ENCODE data around the gene PLEKHA7.
A peak's percentile ranks its signal among the peaks of the same experiment; 100 is the strongest.

The PLEKHA7 gene

DNA sequence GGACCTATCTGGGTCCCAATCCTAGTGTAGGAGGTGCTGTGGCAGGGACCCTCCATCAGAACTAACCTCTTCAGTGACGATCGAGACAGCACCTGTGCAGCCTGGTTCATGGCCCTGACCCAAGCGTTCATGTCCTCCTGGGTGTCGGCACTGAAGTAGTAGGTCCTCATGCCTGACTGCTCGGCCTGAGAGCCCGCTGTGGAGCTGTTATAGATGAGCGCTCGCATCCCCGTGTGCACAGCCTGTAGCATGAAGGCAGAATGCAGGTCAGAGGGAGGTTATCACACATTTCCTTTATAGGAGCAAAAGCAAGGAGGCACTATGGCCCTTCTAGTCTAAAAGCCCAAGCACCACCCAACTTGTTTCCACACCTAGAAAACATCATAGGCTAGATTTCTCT lies 172.7 kb downstream of the PLEKHA7 start:
- DNase-seq (ENCODE audit: low read depth): no peak

DNA sequence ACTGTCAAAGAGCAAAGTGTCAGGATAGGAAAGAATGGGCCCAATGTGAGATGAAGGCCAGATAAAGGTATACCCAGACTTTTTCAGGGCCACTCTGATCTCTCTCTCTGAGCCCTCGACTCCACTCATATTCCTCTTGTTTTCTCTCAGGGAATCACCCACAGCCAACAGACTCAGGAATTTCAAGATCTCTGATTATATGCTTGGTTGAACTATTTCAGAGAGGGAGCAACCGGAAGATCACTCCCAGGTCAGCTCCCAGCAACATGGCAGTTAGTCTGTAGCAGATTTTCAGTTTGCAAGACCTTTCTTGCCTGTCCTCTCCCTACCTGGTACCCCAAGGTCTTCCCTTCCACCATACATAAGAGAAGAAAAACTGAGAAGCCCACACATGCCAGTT lies 173.3 kb downstream of the PLEKHA7 start:
- no peak for DNase-seq (ENCODE audit: low read depth)

DNA sequence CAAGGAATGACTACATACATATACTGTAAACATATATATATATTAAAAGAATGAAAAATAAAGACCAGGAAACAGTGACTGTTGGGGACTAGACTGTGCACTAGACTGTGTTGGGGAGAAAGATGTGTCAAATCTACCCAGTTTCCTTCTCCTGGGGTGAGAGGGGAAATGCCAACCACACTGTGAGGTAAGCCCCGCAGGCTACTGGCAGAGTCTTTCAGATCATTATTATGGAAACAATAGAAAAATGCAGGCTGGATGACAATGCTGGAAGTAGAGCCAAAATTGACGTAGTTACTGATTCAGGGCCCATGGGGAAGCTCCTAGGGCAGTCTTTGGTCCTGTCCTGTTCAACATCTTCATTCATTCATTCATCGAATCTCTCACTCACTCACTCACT lies 174.4 kb downstream of the PLEKHA7 start:
- DNase-seq (ENCODE audit: low read depth): no peak

DNA sequence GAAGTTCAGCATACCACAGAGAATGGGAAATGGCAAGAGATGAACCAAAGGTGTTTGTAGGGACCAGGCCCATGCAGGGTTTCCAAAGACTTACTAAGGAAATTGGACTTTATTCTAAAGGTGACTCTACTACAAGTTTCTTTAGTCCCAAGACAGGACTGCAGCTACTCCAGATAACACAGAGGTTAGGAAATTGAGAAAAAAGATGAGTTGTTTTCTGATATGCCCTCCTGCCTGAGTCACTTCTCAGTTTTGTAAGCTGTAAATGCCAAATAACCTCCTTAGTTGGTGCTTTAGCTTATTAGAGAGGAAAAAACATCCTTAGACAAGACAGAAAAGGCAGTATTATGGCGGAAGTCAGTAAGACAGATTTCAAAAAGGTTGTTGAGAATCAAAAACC lies 179.8 kb downstream of the PLEKHA7 start:
- DNase-seq (ENCODE audit: low read depth): no peak

DNA sequence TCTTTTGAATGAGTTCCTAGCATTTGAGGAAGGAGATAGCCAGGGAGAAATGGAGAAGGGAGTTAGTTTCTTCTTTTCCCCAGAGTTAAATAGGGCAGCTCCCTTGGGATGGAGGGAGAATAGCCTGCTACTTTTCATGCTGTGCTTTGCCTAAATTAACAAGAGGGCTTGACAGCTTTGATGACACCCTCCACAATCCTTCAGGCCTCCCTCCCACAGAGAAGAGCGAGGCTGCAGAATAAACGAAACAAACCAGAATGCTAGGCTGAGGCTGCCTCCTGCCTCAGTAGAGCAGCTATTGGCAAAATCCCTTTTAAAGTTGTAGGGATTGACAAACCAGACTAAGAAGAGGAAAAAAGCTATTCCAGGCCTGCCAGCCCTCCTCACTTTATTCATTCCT lies 181.2 kb downstream of the PLEKHA7 start:
- DNase-seq (ENCODE audit: low read depth): no peak

DNA sequence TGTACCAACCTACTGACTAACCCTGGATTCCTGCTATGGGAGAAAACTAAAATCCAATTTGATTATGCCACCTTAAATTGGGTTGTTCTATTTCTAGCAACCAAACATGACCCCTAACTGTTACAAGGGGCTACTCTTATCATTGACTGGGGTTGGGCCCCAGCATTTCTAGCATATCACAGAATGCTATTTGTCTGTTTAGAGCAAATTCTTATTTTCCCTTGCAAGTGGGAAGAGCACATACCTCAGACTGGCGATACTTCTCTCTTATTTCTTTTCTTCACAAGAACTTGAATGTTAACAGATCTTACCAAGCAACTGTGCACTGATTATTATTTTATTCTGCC lies 182.0 kb downstream of the PLEKHA7 start:
- no peak for DNase-seq (ENCODE audit: low read depth)

DNA sequence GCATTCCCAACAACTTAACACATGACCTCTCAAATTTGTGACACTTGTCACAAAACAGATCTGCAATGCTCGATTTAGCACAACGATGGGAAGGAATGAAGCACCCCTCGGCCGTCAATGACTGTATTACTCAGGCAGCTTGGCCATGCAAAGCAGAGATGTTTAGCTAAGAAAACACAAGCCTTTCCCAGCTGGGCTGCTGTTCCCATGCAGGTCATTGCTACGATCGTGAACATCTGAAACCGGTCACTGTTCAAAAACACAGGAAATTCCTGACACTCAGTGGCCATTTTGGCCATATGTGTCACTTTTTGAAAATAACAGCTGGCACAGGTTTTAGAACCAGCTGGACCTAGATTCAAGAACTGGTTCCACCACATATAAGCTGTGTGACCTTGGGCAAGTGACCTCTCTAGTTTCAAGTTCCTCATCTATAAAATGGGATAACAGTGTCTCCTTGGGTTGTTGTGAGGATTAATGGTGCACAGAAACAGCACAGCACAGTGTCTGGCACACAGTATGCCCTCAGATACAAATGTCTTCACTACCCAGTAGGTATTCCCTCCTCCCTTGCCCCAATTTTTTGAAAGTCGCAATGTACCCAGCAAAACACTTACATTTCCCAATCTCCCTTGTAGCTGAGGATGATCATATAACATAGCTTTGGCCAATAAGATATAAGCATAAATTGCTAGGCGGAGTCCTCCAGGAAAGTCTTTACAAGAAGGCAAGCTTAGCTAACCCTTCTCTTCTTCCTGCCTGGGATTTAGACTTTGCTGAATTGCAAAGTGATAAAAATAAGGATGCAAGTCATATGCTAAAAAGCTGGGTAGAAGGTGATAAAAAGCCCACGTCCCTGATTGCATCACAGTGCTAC lies 182.7 kb downstream of the PLEKHA7 start:
- DNase-seq (ENCODE audit: low read depth): no peak

DNA sequence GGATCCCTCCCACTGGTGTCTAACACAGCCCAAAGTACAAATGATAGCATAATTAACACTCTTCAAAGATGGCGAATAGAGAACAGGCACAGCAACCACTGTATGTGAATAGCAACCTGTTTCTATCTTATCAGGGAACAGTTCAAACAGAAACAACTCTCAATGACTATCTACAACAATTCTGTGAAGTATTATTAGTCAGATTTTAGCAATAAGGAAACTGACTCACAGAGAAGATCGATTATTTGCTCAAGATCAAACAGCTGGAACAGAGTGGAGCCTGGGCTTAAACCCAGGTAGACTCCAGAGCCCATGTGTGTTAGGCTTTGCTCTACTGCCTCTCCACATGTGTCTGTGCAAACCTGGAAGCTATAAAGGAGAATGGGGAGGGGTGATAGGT lies 187.1 kb downstream of the PLEKHA7 start:
- DNase-seq (ENCODE audit: low read depth): no peak

DNA sequence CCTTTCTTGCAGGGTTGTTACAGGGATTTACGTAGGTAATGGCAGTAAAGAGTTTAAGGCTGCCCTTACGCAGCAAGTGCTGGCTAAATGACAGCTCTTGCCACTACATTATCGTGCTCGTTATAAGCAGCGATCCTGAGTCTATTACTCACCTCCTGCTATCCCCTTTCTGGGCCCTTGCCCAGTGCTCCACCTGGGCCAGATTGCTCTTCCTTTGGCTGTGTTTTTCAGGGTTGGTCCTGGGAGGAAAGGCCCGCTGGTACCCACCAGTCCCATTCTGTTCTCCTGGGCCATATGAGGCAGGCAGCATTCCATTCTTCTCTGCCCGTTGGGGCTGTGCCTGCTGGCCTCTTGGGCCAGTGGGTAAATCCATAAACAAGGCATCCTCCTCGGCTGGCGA lies 188.2 kb downstream of the PLEKHA7 start:
- no peak for DNase-seq (ENCODE audit: low read depth)

DNA sequence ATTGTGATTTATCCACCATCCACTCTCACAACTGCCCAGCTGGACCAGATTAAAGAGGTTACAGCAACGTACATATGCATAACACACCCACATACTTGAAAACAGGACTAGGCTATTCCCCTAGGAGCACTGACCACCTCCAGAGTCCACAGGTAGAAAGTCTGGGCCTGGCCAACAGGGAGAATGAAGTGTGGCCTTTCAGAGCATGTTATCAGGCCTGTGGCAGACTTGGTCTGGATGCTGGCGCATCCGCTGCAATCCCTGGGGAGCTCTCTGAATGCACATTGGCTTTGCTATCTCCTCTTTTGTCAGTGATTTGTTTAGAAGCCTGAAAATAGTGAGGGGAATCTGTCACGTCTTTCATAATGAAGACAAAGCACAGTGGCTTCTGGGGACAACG lies 189.1 kb downstream of the PLEKHA7 start:
- no peak for DNase-seq (ENCODE audit: low read depth)

DNA sequence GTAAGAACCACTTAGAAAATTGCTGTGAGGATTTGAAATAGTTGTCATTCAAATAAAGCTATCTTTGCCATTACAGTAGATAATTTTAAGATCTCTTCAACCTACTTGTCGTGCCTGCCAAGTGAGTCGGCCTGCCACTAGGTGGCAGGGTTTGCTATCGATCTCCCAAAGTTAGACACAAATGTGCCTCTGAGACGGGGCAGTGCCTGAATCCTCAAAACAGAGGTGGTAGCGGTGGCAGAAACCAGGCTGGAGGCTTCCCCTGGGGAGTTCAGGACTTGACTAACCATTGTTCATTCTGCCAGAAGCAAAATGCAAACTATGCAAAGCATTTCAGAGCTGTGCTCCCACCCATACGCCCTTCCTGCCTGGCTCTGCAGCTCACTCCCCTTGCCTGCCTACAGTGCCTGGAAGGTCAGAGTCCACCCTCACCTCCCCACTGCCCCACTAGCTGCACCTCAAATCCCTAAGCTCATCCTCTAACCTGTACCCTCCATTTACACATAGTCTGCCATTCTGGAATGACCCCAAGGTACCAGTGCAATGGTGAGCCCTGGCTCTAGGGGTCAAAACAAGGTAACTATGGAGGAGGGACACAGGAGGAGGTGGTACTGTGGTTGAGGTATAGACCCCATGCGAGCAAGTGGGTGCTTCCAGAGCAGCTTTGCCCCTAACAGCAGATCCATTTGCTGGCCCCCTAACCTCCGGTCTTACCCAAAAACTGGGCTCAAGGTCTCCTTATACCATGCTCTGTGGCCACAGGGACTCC lies 193.7 kb downstream of the PLEKHA7 start:
- DNase-seq (ENCODE audit: low read depth): peak; percentile 26

DNA sequence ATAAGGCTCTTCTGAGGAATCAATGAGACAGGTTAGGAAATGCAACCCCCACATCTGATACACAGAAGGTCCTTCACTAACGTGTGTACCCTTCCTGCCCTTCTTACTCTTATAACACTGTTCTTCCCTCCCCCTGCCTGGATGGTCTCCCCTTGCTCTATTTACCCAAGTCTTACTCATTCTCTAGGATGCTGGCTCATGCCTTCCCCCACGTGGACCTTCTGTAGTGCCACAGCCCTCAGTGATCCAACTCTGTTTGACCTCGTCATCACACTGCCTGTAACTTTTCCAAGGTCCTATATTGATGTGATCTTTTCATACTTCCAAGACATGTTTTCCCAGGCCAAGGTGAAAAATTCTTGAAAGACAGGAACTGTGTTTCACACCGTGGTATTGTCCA lies 195.9 kb downstream of the PLEKHA7 start:
- no peak for DNase-seq (ENCODE audit: low read depth)

DNA sequence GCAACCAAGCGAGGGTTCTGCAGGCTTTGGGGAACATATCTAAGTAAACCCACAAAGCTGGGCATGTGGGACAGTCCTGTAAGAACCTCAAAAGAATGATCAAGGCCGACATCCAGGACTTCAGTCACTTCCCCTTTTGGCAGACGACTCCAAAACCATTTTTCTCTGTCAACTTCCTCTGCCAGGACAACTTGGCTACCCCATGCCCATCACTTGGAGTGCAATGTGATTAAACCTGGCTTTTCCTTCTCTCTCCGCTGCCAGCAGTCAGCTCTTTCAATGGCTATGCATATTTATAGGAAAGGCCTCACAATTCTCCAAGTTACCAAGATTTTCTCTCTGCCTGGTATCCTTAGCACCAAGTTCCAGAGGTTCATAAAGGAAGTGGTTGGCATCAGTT lies 196.9 kb downstream of the PLEKHA7 start:
- DNase-seq (ENCODE audit: low read depth): no peak

DNA sequence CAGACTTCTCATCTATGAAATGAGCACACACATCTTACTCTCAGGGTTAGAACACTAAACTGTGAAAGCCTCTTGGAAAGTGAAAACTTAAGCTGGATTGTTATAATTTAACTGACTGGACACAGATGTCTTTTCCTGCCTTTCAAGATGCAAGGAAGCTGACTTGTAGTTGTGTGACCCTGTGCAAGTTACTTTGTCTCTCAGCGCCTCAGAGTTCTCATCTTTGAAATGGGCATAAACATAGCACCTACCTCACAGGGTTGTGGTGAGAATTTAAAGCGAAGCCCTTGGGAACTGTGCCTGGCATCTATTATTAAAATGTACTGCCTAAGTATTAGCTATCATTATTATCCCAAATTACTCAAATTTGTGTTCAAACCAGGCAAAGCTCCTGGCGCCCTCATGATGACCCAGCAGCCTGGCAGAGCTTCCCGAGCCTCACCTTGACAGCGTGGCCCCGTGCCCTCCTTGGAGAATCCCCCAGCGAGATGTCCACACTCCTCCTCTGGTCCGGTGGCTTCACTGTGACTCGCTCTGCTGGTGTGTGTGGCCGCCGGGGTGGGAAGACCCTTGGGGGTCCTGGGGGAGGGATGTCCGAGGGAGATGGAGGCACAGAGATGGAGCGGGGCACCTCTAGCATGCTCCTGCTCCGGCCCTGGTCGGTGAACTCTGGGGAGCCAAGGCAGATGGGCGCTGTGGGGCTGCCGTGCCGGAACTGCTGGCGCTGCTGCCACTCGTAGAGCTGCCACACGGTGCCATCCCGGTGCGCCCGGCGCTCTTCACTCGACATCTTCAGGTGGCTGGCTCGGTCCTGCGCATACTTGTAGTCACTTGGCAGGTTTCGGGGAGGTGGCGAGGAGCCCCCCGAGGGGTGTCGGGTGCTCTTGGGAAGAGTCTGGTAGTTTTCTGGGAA lies 197.6 kb downstream of the PLEKHA7 start:
- DNase-seq (ENCODE audit: low read depth): no peak

DNA sequence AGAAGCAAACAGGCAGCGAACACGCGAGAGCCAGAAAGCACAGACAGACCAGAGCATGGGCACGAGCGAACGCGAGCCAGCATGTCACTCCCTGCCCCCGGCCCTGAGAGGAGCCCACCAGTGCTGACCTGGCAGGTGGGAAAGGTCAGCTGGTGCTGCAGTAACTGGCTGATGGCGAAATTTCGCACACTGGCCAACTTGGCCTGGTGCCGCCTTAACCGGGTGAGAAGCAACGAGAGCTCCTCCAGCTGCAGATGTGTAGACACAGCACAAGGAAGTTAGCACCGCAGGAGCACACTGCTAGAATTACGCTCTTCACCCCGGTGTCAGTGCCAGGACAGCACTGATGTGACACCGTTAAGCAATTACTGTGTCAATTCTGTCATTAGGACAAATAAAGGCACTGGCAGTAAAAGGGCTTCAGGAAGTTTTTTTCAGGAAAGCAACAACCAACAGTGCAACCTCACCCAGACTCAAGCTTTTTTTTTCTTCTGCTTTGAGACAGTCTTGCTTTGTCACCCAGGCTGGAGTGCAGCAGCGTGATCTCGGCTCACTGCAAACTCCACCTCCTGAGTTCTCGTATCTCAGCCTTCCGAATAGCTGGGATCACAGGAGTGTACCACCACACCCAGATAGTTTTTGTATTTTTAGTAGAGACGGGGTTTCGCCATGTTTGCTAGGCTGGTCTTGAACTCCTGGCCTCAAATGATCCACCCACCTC lies 199.0 kb downstream of the PLEKHA7 start:
- no peak for DNase-seq (ENCODE audit: low read depth)

DNA sequence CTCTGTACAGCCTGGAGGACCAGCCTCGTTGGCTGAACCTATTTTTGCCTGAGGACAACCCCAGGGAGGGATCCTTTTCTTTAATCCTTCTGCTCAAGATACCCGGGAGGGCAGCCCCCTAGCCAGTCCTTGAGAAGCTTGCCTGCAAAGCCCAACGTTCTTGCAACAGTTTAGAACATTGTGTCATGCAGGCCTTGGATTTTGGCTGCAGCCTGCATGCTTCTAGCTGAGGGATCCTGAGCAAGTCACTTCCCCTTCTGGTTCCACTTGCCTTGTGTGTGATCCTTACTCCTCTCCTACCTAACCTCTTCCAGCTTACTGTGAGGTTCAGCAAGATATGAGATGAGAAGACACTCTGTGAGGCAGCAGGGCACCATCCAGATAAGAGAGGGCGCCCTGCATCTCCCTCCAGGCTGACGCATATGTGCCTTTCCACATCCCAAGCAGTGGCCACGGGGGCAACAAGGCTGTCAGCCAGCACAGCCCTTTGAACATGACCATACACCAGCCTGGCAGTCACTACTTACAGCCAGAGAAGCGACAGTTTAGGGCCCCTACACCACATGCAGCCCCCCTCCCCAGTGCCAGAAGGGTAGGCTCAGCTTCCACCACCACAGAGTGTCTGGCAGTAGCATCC lies 199.7 kb downstream of the PLEKHA7 start:
- no peak for DNase-seq (ENCODE audit: low read depth)

DNA sequence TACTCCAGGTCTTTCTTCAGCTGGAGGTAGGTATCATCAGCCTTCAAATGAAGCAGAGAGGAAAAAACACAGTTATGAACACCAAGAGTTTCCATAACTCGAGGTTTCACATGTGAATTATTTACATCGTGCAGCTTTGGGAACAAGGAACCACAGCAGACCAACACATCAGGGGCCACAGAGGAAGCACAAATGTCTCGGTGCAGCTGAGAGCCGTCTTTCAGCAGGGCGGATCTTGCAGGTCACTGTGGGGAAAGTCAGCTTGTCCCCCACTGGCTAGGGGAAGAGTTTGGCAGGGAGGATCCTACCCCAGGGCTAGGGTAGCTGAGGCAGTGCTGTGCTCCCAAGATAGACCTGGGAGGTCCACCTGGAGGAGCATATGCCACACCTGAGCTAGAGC lies 201.1 kb downstream of the PLEKHA7 start:
- no peak for DNase-seq (ENCODE audit: low read depth)

DNA sequence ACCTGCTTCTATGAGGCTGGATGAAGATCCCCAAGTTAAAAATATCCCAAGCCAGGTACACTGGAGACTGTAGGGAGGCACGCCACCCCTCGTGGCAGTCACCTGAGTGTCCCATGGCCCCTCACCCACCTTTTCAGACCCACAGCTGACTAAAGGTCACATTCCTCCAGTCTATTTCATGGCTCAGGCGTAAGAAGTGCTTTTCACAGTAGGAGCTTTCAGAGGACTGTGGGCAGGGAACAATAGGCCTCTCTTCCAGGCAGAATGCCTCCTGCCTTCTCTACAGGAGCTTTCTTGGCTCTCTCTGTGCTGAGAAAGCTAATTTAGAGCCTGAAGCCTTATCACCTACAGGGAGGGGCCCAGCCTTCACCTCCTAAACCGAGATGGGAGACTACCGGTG lies 201.9 kb downstream of the PLEKHA7 start:
- DNase-seq (ENCODE audit: low read depth): no peak

DNA sequence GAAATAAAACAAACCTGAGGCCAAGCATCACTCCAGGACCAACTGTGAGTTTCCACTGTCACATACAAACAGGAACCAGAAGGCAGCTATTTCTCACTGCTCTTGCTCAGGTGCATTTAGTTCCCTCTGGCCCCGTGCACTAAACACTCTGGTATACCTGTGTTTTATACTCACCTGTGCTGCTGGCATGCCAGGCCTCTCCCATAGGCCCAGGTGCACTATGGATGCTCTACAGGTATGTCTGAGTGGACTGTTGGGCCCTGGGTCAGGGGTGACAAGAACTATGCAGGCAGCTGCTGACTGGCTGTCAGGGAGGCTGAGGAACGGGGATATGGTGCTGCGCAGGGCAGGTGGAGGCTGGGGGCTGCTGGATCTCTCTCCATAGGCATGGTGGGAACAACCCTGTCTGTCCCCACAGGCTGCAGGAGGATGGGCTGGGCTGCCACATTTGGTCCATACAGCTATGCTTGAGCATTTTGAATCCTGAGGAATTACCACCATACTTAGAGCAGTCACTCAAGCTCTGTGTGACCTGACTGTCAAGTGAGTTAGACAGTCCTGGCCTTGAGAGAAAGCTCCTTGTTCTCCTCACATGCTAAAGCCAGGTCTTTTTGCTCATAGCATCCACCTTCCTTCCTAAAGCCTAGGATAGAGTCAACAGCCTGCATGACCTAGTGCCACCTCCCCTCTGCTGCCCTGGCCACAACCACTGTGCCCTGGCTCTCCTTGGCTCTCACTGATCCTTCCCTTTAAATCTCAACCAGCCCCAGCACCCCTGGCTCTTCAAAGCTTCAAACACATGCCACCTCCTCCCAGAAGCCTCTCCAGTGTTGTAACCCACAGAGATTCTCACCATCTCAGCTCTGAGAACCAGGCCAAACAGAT lies 202.8 kb downstream of the PLEKHA7 start:
- no peak for DNase-seq (ENCODE audit: low read depth)
